K562 (cell line): ENCODE measurements around the gene A4GALT. TPM values are rescaled to one million over a fixed set of nuclear protein-coding genes. Genes with fewer than 3 reads are reported as not detected.

ENCODE experiments used
- ATAC-seq: fragments of 200-7000 bp; cut with Tn5 transposase; 3 replicates; pipeline ENCODE4 v1.9.1; 2020; ENCODE audit warnings: moderate library complexity
- BruUV-seq: library from RNA; stranded (reverse); fragments of 400-500 nt; replicated peaks from 2 replicates; lab custom pipeline; 2021; lab: Mats Ljungman, UMichigan
- CTCF ChIA-PET: fragments of 300-600 bp; formaldehyde crosslinking; extraction: SDS; loops from one replicate; lab custom pipeline; 2021; ENCODE audit warnings: low intra/inter-chr PET ratio; lab: Yijun Ruan, JAX
- POLR2A ChIA-PET: fragments of 300-600, 350-650 bp; sonication (Branson Sonifier 250); formaldehyde crosslinking; extraction: SDS; loops from one replicate; lab custom pipeline; 2021; ENCODE audit warnings: antibody characterized with exemption, inconsistent platforms; lab: Yijun Ruan, JAX
- DNase-seq, 4 experiments: peaks; one replicate each; pipeline versions ENCODE4 v3.0.0 to v3.0.0-alpha.2; 2011 to 2018; ENCODE audit warnings: low spot score in 3 of 4, mixed read lengths in 3 of 4; ENCODE audit errors: extremely low read depth in 1 of 4
- FAIRE-seq: peaks from 2 replicates; lab custom pipeline; 2011; peaks lifted over from hg19 to GRCh38; lab: Jason Lieb, UNC
- H2AFZ ChIP-seq: 2 replicates; pipeline ENCODE4 v1.6.0; 2011; ENCODE audit warnings: low read depth, low read length, control low read depth, inconsistent platforms
- H3K27ac ChIP-seq: fragments of 200-600 bp; 3 replicates; pipeline ENCODE4 v1.8.0; 2011; ENCODE audit warnings: low read depth, mild to moderate bottlenecking, control low read depth, inconsistent platforms, low read length, moderate library complexity, mixed read lengths; ENCODE audit errors: extremely low read depth
- H3K27me3 ChIP-seq, 2 experiments: fragments of 300-600 bp in 1 of 2; 2 replicates in 1 of 2; 3 replicates in 1 of 2; pipeline versions ENCODE4 v1.6.0 to v1.8.0; 2011; ENCODE audit warnings: inconsistent platforms in 2 of 2, low read length in 2 of 2, mild to moderate bottlenecking in 1 of 2, mixed read lengths in 1 of 2, moderate library complexity in 1 of 2; ENCODE audit not compliant: control insufficient read depth in 2 of 2, insufficient read depth in 2 of 2
- H3K36me3 ChIP-seq: fragments of 300-600 bp; 3 replicates; pipeline ENCODE4 v1.8.0; 2011; ENCODE audit warnings: mild to moderate bottlenecking, low read length, inconsistent platforms; ENCODE audit not compliant: control insufficient read depth, insufficient read depth
- H3K4me1 ChIP-seq, 2 experiments: fragments of 200-600 bp in 1 of 2; replicated peaks in 1 of 2; 2 replicates in 1 of 2; 3 replicates in 1 of 2; pipeline versions ENCODE4 v1.5.1 to v1.8.0; 2011; ENCODE audit warnings: inconsistent platforms in 2 of 2, low read length in 2 of 2, mild to moderate bottlenecking in 1 of 2, mixed read lengths in 1 of 2, moderate library complexity in 1 of 2; ENCODE audit not compliant: control insufficient read depth in 2 of 2, insufficient read depth in 2 of 2
- H3K4me2 ChIP-seq: 2 replicates; pipeline ENCODE4 v1.6.1; 2011; ENCODE audit warnings: low read length, control low read depth, inconsistent platforms, mixed read lengths; ENCODE audit not compliant: insufficient read depth
- H3K4me3 ChIP-seq: fragments of 200-600 bp; sonication (generic), shearing (Covaris generic); 2 replicates; pipeline ENCODE4 v1.5.1; 2016; ENCODE audit warnings: control low read depth, inconsistent platforms
- H3K79me2 ChIP-seq: fragments of 200-600 bp; 3 replicates; pipeline ENCODE4 v1.8.0; 2011; ENCODE audit warnings: low read length, inconsistent platforms; ENCODE audit not compliant: control insufficient read depth, insufficient read depth
- H3K9ac ChIP-seq, 2 experiments: 2 replicates each; pipeline versions ENCODE4 v1.6.0 to v1.6.1; 2011; ENCODE audit warnings: low read depth in 2 of 2, low read length in 2 of 2, control low read depth in 1 of 2, inconsistent platforms in 1 of 2, mild to moderate bottlenecking in 1 of 2, mixed read lengths in 1 of 2; ENCODE audit not compliant: insufficient read depth in 1 of 2
- H3K9me1 ChIP-seq: one replicate; pipeline ENCODE4 v1.6.0; 2011; ENCODE audit warnings: inconsistent platforms, mild to moderate bottlenecking, low read length, moderate library complexity; ENCODE audit not compliant: control insufficient read depth, insufficient read depth
- H3K9me3 ChIP-seq: replicated peaks from 2 replicates; pipeline ENCODE4 v1.5.1; 2011; ENCODE audit warnings: low read depth, low read length, inconsistent platforms; ENCODE audit not compliant: control insufficient read depth, insufficient read depth
- H4K20me1 ChIP-seq: replicated peaks from 2 replicates; pipeline ENCODE4 v1.6.1; 2011; ENCODE audit warnings: low read length, inconsistent platforms, mixed read lengths; ENCODE audit not compliant: control insufficient read depth, insufficient read depth
- ADNP ChIP-seq: fragments of 200-800 bp; sonication (Bioruptor generic); IDR thresholded peaks from 2 replicates; pipeline ENCODE4 v1.6.1; 2016; ENCODE audit warnings: missing genetic modification characterization, missing compliant biosample characterization
- ATF1 ChIP-seq, 2 experiments: fragments of 450-650 bp in 1 of 2; IDR thresholded peaks; 2 replicates each; pipeline ENCODE4 v1.6.1; 2016; ENCODE audit warnings: missing compliant biosample characterization in 1 of 2, missing genetic modification characterization in 1 of 2
- BCOR ChIP-seq: fragments of 450-650 bp; IDR thresholded peaks from 2 replicates; pipeline ENCODE4 v1.6.1; 2016
- HEY1 ChIP-seq: fragments of 250-450 bp; sonication (Bioruptor Pico); IDR thresholded peaks from 2 replicates; pipeline ENCODE4 v1.5.0; 2020; ENCODE audit warnings: mild to moderate bottlenecking, moderate library complexity, borderline replicate concordance
- IRF2 ChIP-seq: sonication (generic); formaldehyde crosslinking; IDR thresholded peaks from 2 replicates; pipeline ENCODE4 v1.8.1; 2022; ENCODE audit warnings: mild to moderate bottlenecking, missing genetic modification reagents
- NR2C2 ChIP-seq, 2 experiments: fragments of 200-800 bp in 1 of 2; sonication (Bioruptor generic) in 1 of 2; sonication (generic) in 1 of 2; formaldehyde crosslinking in 1 of 2; IDR thresholded peaks; 2 replicates each; pipeline versions ENCODE4 v1.6.1 to v1.8.0; 2016 to 2022; ENCODE audit warnings: mild to moderate bottlenecking in 1 of 2, missing compliant biosample characterization in 1 of 2, missing genetic modification characterization in 1 of 2, missing genetic modification reagents in 1 of 2
- RBM25 ChIP-seq: fragments of 200-400 bp; formaldehyde crosslinking; IDR thresholded peaks from 2 replicates; pipeline ENCODE4 v1.6.1; 2018; ENCODE audit warnings: low read length, low read depth, moderate library complexity; ENCODE audit not compliant: severe bottlenecking
- RBM39 ChIP-seq: fragments of 200-400 bp; formaldehyde crosslinking; optimal IDR thresholded peaks from 2 replicates; pipeline ENCODE3; 2018; ENCODE audit warnings: low read depth, low read length
- TSC22D4 ChIP-seq: fragments of 450-650 bp; IDR thresholded peaks from 2 replicates; pipeline ENCODE4 v1.6.1; 2016; ENCODE audit warnings: missing genetic modification characterization, missing biosample characterization, control low read depth
- ZNF263 ChIP-seq: sonication (generic); formaldehyde crosslinking; IDR thresholded peaks from 2 replicates; pipeline ENCODE4 v1.8.0; 2022; ENCODE audit warnings: mild to moderate bottlenecking, missing genetic modification reagents, borderline replicate concordance
- ZNF354B ChIP-seq: fragments of 250-450 bp; sonication (Bioruptor Pico); IDR thresholded peaks from 2 replicates; pipeline ENCODE4 v1.4.0; 2020
- WGBS: fragments of 100-300 bp; shearing (Covaris generic); methylation state at CpG from one replicate; pipeline ENCODE4 v1.1.6; 2016; ENCODE audit warnings: low coverage, mixed read lengths; ENCODE audit not compliant: insufficient coverage; ENCODE audit errors: missing lambda C conversion rate; 5-methylcytosine and 5-hydroxymethylcytosine counted together
- in situ Hi-C: fragments of 300-500 bp; cut with MboI; formaldehyde crosslinking; loops from 4 replicates; pipeline ENCODE4 v1.15.0; 2018; ENCODE audit warnings: inconsistent platforms, mixed read lengths
- intact Hi-C: fragments of 100-400 bp; cut with micrococcal nuclease; formaldehyde crosslinking; loops from 2 replicates; pipeline ENCODE4 v1.14.2; 2022
- polyA plus RNA-seq, 8 experiments: library from polyadenylated mRNA; depleted of rRNA in 4 of 8; stranded (reverse) in 5 of 8; unstranded in 3 of 8; fragments of >200 nt; fragmentation: Nextera tagmentation in 2 of 8; fragmentation: Illumina TruSeq in 1 of 8; extraction: Ambion mirVana in 2 of 8; extraction: Trizol in 1 of 8; gene quantifications; 2 replicates each; pipeline versions ENCODE4 v1.2.1 to v1.2.3, GENCODE V29; 2011 to 2014; ENCODE audit warnings: inconsistent platforms in 1 of 8, missing spikeins in 1 of 8
- total RNA-seq, 7 experiments: library from RNA; depleted of rRNA in 6 of 7; stranded (reverse); fragments of >200 nt in 6 of 7; fragmentation: Illumina TruSeq in 2 of 7; extraction: Trizol in 2 of 7; gene quantifications; 2 replicates each; pipeline versions ENCODE4 v1.2.1 to v1.2.3, GENCODE V29; 2011 to 2021; ENCODE audit warnings: low replicate concordance in 1 of 7

The A4GALT gene
- total and polyA plus RNA-seq, 9 of the 15 experiments (the other 6 are each of a cell fraction or from before 2014, with no cell fraction given): 0.07 to 0.11 TPM; not detected in 7

DNA sequence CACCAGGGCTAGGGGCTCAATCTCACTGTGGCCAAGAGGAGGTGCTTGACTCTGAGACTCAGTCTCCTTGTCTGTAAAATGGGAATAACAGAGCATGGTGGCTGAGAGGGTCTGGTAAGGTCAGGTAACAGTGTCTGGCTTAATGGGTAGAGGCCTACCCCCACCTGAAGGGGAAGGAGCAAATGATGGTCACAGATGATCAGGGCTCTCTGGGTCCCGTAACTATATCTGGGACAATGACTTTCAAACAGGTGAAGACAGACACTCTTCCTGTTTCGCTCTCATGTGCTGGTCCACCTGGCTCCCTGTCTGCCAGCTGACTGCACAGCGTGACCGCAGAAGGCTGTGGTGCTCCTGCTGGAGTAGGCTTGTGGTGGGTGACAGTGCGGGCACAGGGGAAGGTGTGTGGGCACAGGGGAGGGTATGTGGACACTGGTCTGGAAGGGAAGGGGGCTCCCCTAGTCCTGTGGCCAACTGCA, 4.0 kb downstream of the A4GALT start:
- FAIRE-seq (no peak), DNase-seq (no peak), ATAC-seq (no peak)
- CTCF ChIA-PET: no interaction called here
- Histone ChIP-seq H3K27me3 (peaks cover 15 to 33% of the 10 kb centered on the region in 2 experiments), H3K4me1 (peaks cover 14 to 22% of the 10 kb centered on the region in 2 experiments; a peak in 4 of 5 replicates), H2AFZ (no peak overlapping the region), H3K4me2 (no peak overlapping the region), H4K20me1 (peaks cover 5% of the 10 kb centered on the region; the same call in 1 of the 2 replicates), H3K27ac (no peak overlapping the region), H3K9me1 (peaks cover 5% of the 10 kb centered on the region), H3K9me3 (no peaks in the 10 kb centered on the region), H3K9ac (no peak overlapping the region), H3K79me2 (no peaks in the 10 kb centered on the region), H3K4me3 (no peak overlapping the region), H3K36me3 (no peaks in the 10 kb centered on the region)
- POLR2A ChIA-PET: no interaction called here
- in situ Hi-C loops: no loop called here
- intact Hi-C loops: no loop called here
- no CpG with 5 or more reads among the region's 5 CpGs for WGBS
- TF ChIP-seq NR2C2 (CRISPR knock-in tag; IDR thresholded peaks at IDR 0.05): no peak
- TF ChIP-seq NR2C2 (tag; IDR thresholded peaks at IDR 0.05): no peak
- 0 out of 2 replicates have a peak, but pooled peaks have one; percentile 28 for TF ChIP-seq ADNP (tag)
- TF ChIP-seq ZNF354B (CRISPR knock-in tag): no peak
- TF ChIP-seq ATF1 (CRISPR knock-in tag; IDR thresholded peaks at IDR 0.05): no peak
- no peak for TF ChIP-seq ATF1 (tag; IDR thresholded peaks at IDR 0.05)
- peak; percentile 24 for TF ChIP-seq RBM25
- TF ChIP-seq HEY1: no peak
- no peak for TF ChIP-seq TSC22D4 (tag)
- no peak for TF ChIP-seq ZNF263 (CRISPR knock-in tag)
- peak; percentile 40; the same call in 1 of the 2 replicates for TF ChIP-seq BCOR
- no peak for TF ChIP-seq IRF2 (CRISPR knock-in tag)
- TF ChIP-seq RBM39: no peak
- no TSS peak for BruUV-seq
